ENCODE results near the gene AK8.

- TF ChIP-seq HDGF (IDR thresholded peaks at IDR 0.05; ENCODE audit: borderline replicate concordance) (no peak), FOXM1 (IDR thresholded peaks at IDR 0.05; ENCODE audit: borderline replicate concordance) (no peak), FOXK2 (IDR thresholded peaks at IDR 0.05) (no peak), ZNF384 (IDR thresholded peaks at IDR 0.05) (no peak), FOXA1 (IDR thresholded peaks at IDR 0.05) (no peak), LEF1 (IDR thresholded peaks at IDR 0.05; ENCODE audit: borderline replicate concordance) (no peak), SUZ12 (IDR thresholded peaks at IDR 0.05) (no peak), TARDBP (IDR thresholded peaks at IDR 0.05) (no peak)
Measured at GRCh38 chr9:132697230-132697629, 180.9 kb downstream of the AK8 start.
